Stomach (tissue), 9 donors: ENCODE data around the gene GRHPR. TPM values are rescaled to one million over a fixed set of nuclear protein-coding genes. Genes with fewer than 3 reads are reported as not detected.
"Not testable (repeated sequence)": the region's sequence is repeated elsewhere in the genome, so short reads cannot be mapped to it uniquely, and the experiment has no call there.

Experiments
- DNase-seq, 2 donors: peaks; one replicate each; pipeline versions ENCODE4 v3.0.0 to v3.0.0-alpha.2; 2013 to 2019
- H3K27ac ChIP-seq, 5 donors: fragments of 200-600 bp in 4 of 5; sonication (generic) in 4 of 5; one replicate each; pipeline ENCODE4 v1.5.1; 2013 to 2019; ENCODE audit warnings: mild to moderate bottlenecking in 1 of 5, moderate library complexity in 1 of 5
- H3K27me3 ChIP-seq, 3 donors: fragments of 200-600 bp; sonication (generic); one replicate each; pipeline ENCODE4 v1.5.1; 2017 to 2019; ENCODE audit warnings: mixed run types in 1 of 3
- H3K36me3 ChIP-seq, 4 donors: fragments of 200-600 bp; sonication (generic); 1 replicate in 3 of 4; 2 replicates in 1 of 4; pipeline ENCODE4 v1.5.1; 2016 to 2019
- H3K4me1 ChIP-seq, 4 donors: fragments of 200-600 bp; sonication (generic); one replicate each; pipeline ENCODE4 v1.5.1; 2016 to 2019
- H3K4me3 ChIP-seq, 4 donors: fragments of 200-600 bp; sonication (generic) in 3 of 4; one replicate each; pipeline ENCODE4 v1.5.1; 2016 to 2019; ENCODE audit warnings: mild to moderate bottlenecking in 1 of 4
- H3K9me3 ChIP-seq, 4 donors: fragments of 200-600 bp; sonication (generic); one replicate each; pipeline ENCODE4 v1.5.1; 2016 to 2019
- EP300 ChIP-seq: sonication (generic); formaldehyde crosslinking; IDR thresholded peaks from one replicate; pipeline ENCODE4 v1.6.1; 2017; ENCODE audit warnings: antibody characterized with exemption
- POLR2A ChIP-seq, 4 donors: fragments of 450-650 bp; IDR thresholded peaks; one replicate each; pipeline ENCODE4 v1.6.1; 2016; ENCODE audit warnings: antibody characterized with exemption in 4 of 4, control low read depth in 2 of 4, mild to moderate bottlenecking in 1 of 4, moderate library complexity in 1 of 4
- POLR2AphosphoS5 ChIP-seq, 3 donors: sonication (generic); formaldehyde crosslinking; IDR thresholded peaks; one replicate each; pipeline ENCODE4 v1.6.1; 2016; ENCODE audit warnings: antibody characterized with exemption in 3 of 3
- WGBS, 5 donors: extraction: QIAGEN DNeasy Blood & Tissue Kit in 3 of 5; methylation state at CpG; one replicate each; pipeline versions ENCODE4 v1.1.5 to v1.1.7; 2013 to 2018; 5-methylcytosine and 5-hydroxymethylcytosine counted together
- intact Hi-C: fragments of 100-400 bp; cut with DNase I; formaldehyde crosslinking; loops from one replicate; pipeline ENCODE4 v1.15.1; 2023; ENCODE audit warnings: low total_unique reads
- polyA plus RNA-seq, 3 donors: library from polyadenylated mRNA; stranded (reverse); fragments of 200-250 nt; gene quantifications; one replicate each; pipeline ENCODE4 v1.2.3, GENCODE V29; 2013
- total RNA-seq, 5 donors: library from RNA; depleted of rRNA; stranded (reverse); fragments of >200 nt; gene quantifications; one replicate each; pipeline versions ENCODE4 v1.1.0 to v1.2.3, GENCODE V29; 2014 to 2016
- TF ChIP-seq, protein P1 (sequence below), 7 experiments: fragments of 450-650 bp in 4 of 7; fragments of 200-600 bp in 3 of 7; sonication (generic) in 3 of 7; IDR thresholded peaks; one replicate each; pipeline ENCODE4 v1.5.1; 2016 to 2019; ENCODE audit warnings: antibody characterized with exemption in 7 of 7, control low read depth in 2 of 7, mild to moderate bottlenecking in 1 of 7
- donor health status: healthy with polysubstance abuse.
- donor health status: Bipolar disorder and iron deficiency.
- donor health status: healthy.

The GRHPR gene
- total and polyA plus RNA-seq, 8 donors: 48.7 to 111 (median 81.4) TPM

DNA sequence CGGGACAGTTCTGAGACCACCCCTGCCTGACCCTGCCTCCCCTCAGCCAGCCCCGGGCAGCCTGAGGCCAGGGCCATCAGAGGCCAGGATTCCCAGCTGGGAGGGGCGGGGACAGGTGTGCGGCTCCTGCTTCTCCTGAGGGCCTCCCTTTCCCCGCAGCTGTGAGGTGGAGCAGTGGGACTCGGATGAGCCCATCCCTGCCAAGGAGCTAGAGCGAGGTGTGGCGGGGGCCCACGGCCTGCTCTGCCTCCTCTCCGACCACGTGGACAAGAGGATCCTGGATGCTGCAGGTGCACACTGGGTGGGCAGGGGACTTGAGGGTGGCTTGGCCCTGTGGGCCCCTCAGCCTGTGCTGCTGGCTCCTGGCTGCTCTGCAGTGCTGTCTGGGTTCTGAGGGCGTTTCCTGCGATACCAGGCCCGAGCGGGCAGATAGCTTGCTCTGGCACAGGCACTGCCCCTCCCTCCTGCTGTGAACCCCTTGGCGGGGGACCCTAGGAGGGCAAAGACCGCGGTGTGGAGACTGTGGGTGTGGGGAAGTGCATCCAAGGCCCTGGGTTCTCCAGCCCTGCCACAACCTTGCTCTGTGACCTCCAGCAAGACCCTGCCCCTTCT lies 2.3 kb downstream of the GRHPR start:
- H3K27me3 ChIP-seq: no peaks in the 10 kb centered on the region
- TF ChIP-seq POLR2A (IDR thresholded peaks at IDR 0.05) (no peak), POLR2AphosphoS5 (IDR thresholded peaks at IDR 0.05) (no peak), EP300 (no peak)
- TF ChIP-seq, protein P1, sequence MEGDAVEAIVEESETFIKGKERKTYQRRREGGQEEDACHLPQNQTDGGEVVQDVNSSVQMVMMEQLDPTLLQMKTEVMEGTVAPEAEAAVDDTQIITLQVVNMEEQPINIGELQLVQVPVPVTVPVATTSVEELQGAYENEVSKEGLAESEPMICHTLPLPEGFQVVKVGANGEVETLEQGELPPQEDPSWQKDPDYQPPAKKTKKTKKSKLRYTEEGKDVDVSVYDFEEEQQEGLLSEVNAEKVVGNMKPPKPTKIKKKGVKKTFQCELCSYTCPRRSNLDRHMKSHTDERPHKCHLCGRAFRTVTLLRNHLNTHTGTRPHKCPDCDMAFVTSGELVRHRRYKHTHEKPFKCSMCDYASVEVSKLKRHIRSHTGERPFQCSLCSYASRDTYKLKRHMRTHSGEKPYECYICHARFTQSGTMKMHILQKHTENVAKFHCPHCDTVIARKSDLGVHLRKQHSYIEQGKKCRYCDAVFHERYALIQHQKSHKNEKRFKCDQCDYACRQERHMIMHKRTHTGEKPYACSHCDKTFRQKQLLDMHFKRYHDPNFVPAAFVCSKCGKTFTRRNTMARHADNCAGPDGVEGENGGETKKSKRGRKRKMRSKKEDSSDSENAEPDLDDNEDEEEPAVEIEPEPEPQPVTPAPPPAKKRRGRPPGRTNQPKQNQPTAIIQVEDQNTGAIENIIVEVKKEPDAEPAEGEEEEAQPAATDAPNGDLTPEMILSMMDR (IDR thresholded peaks at IDR 0.05): no peak
- H3K4me1 ChIP-seq: peaks cover 19 to 36% (median 31%) of the 10 kb centered on the region in 4 donors
- 43 to 67% (median 60%) methylated on average over 8 to 18 of the region's 18 CpGs for WGBS, 5 donors
- intact Hi-C loops: no loop called here
- no peak for DNase-seq
- H3K4me3 ChIP-seq: peak overlapping the region in 2 of 4 donors; percentile 16 to 81
- peak overlapping the region in 2 of 5 donors; percentile 46 for H3K27ac ChIP-seq
- no peaks in the 10 kb centered on the region for H3K9me3 ChIP-seq
- H3K36me3 ChIP-seq: peaks cover 25 to 42% (median 40%) of the 10 kb centered on the region in 4 donors

DNA sequence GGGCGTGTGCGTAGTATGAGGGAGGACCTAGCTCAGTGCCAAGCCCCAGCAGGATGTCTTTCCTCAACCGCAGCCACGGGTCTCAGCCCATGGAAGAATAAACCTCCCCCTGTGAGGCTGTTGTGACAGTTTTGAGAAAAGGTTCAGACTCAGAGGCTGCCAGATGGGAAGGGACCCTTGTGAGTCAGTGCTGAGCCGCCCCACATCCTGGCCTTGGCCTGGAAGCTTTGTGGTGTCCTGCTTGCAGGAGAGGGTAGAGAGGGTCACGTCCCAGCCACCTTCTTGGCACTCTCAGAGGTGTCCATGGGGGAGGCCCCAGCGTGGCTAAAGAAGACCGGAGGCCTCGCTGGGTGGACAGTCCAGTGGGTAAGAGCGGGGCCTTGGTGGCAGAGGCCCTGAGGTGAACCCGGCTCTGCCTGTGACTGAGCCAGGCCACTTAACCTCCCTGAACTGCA lies 2.8 kb downstream of the GRHPR start:
- Histone ChIP-seq H3K27ac (peak overlapping the region in 2 of 5 donors; percentile 46), H3K27me3 (no peaks in the 10 kb centered on the region), H3K36me3 (peaks cover 25 to 48% (median 45%) of the 10 kb centered on the region in 4 donors), H3K9me3 (no peaks in the 10 kb centered on the region), H3K4me1 (peaks cover 19 to 36% (median 31%) of the 10 kb centered on the region in 4 donors), H3K4me3 (peak overlapping the region in 1 of 4 donors; percentile 81)
- intact Hi-C loops: no loop called here
- DNase-seq: no peak
- TF ChIP-seq EP300: no peak
- no peak for TF ChIP-seq POLR2A (IDR thresholded peaks at IDR 0.05)
- TF ChIP-seq, protein P1 (IDR thresholded peaks at IDR 0.05): no peak
- no peak for TF ChIP-seq POLR2AphosphoS5 (IDR thresholded peaks at IDR 0.05)
- WGBS, 5 donors: 70 to 76% (median 72%) methylated on average over 10 to 11 of the region's 11 CpGs

DNA sequence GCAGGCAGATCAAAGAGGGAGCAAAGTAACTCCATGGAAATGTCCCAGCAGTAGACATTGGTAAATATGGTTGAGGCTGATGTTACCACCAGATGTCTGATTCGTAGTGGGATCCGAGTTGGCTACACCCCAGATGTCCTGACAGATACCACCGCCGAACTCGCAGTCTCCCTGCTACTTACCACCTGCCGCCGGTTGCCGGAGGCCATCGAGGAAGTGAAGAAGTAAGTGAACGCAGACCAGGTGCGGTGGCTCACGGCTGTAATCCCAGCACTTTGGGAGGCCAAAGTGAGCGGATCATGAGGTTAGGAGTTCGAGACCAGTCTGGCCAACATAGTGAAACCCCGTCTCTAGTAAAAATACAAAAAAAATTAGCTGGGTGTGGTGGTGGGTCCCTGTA lies 3.9 kb downstream of the GRHPR start:
- DNase-seq, intact Hi-C loops: not testable (repeated sequence)
- 95 to 97% (median 96%) methylated on average over 15 of the region's 15 CpGs for WGBS, 5 donors

DNA sequence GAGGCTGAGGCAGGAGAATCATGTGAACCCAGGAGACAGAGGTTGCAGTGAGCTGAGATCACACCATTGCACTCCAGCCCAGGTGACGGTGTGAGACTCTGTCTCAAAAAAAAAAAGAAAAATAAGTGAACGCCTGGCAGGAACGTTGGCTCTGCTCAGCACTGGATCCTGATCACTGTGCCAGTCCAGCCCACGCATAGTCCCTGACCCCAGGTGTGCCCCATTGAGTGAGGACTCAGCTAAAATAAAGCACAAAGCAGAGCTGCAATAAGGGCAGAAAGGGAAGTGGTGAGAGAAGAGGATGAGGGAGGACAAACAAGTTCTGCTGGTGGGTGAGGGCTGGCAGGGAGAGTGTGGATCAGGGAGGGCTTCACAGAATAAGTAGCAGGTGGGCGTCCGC lies 4.3 kb downstream of the GRHPR start:
- Histone ChIP-seq H3K9me3 (no peaks in the 10 kb centered on the region), H3K27ac (no peak overlapping the region), H3K36me3 (peaks cover 31 to 63% (median 60%) of the 10 kb centered on the region in 4 donors), H3K27me3 (no peaks in the 10 kb centered on the region), H3K4me1 (peaks cover 19 to 34% (median 30%) of the 10 kb centered on the region in 4 donors), H3K4me3 (no peak overlapping the region)
- 90 to 93% (median 93%) methylated on average over 6 of the region's 6 CpGs for WGBS, 5 donors
- TF ChIP-seq, protein P1 (IDR thresholded peaks at IDR 0.05): no peak
- TF ChIP-seq EP300 (no peak), POLR2AphosphoS5 (IDR thresholded peaks at IDR 0.05) (no peak), POLR2A (IDR thresholded peaks at IDR 0.05) (no peak)
- DNase-seq: no peak
- intact Hi-C loops: no loop called here

More for the DNA sequence above, 3.9 kb downstream of the GRHPR start:
- H3K27me3 ChIP-seq, H3K9me3 ChIP-seq, H3K4me3 ChIP-seq, H3K27ac ChIP-seq: not testable (repeated sequence)
- peaks cover 28 to 59% (median 56%) of the 10 kb centered on the region in 4 donors for H3K36me3 ChIP-seq
- peaks cover 19 to 36% (median 31%) of the 10 kb centered on the region in 4 donors for H3K4me1 ChIP-seq

DNA sequence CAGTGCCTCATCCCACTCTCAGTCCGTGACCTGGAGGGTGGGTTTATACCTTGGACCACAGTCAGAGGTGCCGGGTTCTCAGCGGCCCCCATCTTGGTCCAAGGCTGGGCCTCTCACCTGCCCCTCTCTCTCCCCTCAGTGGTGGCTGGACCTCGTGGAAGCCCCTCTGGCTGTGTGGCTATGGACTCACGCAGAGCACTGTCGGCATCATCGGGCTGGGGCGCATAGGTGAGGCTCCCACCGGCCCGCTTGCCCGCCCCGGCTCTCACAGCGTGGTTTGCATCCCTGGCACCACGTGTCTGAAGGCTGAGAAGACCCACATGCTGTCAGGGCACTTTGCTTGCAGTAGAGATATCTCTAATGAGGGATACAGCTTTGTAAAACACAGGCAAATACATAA lies 5.8 kb downstream of the GRHPR start:
- no peak for DNase-seq
- Histone ChIP-seq H3K9me3 (no peaks in the 10 kb centered on the region), H3K27ac (no peak overlapping the region), H3K4me3 (no peak overlapping the region), H3K36me3 (peaks cover 37 to 76% (median 74%) of the 10 kb centered on the region in 4 donors), H3K4me1 (peaks cover 18 to 29% (median 25%) of the 10 kb centered on the region in 4 donors), H3K27me3 (no peaks in the 10 kb centered on the region)
- intact Hi-C loops: no loop called here
- WGBS, 5 donors: 89 to 97% (median 96%) methylated on average over 12 to 14 of the region's 14 CpGs
- TF ChIP-seq, protein P1 (IDR thresholded peaks at IDR 0.05): no peak
- no peak for TF ChIP-seq POLR2AphosphoS5 (IDR thresholded peaks at IDR 0.05)
- TF ChIP-seq POLR2A (IDR thresholded peaks at IDR 0.05): no peak
- TF ChIP-seq EP300: no peak
